NCI-H748 treated with DMSO at 0.1 percent for 48 hours (cell line): ENCODE data around the gene MAGI1.

Experiments
- DNase-seq: peaks from one replicate; lab custom pipeline; 2025; lab: John Stamatoyannopoulos, UW

MAGI1 gene

GRCh38 chr3:66012711-66013110 is 26.0 kb downstream of the MAGI1 start:
- DNase-seq = no peak

DNA sequence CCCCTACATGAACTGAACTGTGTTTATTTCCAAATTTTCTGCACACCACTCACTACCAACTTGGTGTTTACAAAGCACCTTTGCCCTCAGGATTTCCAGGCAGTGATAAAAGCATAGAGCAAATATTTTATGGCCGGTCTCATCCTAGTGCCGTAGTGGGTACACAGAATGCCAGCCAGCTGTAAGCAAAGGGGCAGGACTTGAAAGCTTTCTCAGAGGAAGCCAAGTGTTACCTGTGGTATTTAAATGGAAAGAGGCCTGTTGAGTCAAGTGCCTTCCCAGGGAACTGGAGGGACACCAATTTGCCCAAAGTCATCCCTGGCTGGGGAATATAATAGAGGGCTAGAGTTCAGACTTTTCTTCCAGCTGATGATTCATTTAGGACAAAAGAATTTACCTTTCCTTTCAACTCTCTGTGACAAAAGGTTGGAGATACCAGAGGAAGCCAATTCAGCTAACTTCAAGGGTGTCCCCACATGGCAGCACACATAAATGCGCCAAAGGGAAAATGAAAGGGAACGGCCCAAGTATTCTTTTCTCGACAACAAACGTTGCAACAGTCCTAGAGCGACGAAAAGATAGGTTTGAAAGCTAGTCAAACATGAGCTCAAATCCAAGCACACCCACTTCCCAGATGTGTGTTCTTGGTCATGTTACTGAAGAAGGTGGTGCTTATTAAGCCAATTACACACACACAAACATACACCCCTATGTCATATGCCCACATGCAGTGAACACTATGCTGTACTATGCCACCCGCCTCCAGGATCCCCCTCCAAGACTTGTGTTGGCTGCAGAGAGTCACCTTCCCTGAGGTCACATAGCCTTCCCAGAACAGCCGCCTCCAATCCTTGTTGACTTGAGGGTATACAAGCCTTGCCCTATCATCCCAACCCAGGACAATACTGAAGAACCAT is 27.7 kb downstream of the MAGI1 start:
- DNase-seq = no peak

- no peak for DNase-seq
These were observed 28.4 kb downstream of the MAGI1 start for GRCh38 chr3:66010348-66010738.

DNA sequence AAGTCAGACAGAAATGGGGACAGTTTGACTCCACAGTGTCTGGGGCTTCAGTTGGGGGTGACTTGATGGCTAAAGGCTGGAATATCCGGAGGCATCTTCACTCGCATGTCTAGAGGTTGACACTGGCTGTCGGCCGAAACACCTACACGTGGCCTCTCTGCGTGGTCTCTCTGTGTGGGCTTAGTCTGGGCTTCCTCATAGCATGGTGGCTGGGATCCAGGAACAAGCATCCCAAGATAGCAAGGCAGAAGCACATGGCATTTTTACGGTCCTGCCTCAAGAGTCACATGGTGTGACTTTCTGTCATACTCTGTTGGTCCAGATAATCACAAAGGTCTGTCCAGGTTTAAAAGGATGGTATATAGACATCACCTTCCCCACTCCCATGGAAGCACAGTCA is 34.5 kb downstream of the MAGI1 start:
- no peak for DNase-seq

- DNase-seq = no peak
These were observed 37.1 kb downstream of the MAGI1 start for GRCh38 chr3:66001626-66002025.

GRCh38 chr3:66000506-66000905 is 38.2 kb downstream of the MAGI1 start:
- DNase-seq = peak; percentile 3

DNA sequence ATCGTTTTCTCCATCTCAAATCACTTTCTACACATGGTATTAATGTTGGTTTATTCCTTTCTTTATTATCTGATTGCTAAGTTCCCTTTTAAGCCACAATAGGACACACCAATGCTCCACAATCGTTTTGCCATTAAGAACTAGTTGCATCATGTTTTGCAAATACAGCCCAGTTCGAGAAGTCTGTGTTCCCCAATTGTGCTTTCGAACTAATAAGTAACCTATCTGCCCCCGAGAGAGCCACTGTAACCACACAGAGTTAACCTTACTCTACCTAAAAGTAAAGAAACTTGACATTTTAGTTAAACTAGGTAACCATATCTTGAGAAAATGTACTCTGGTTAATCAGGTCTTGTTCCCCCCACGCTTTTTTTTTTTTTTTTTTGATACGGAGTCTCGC is 39.1 kb downstream of the MAGI1 start:
- no peak for DNase-seq

GRCh38 chr3:65996589-65996988 is 42.1 kb downstream of the MAGI1 start:
- no peak for DNase-seq

GRCh38 chr3:65995515-65995914 is 43.2 kb downstream of the MAGI1 start:
- DNase-seq = no peak

GRCh38 chr3:65995030-65995429 is 43.7 kb downstream of the MAGI1 start:
- DNase-seq = no peak

DNA sequence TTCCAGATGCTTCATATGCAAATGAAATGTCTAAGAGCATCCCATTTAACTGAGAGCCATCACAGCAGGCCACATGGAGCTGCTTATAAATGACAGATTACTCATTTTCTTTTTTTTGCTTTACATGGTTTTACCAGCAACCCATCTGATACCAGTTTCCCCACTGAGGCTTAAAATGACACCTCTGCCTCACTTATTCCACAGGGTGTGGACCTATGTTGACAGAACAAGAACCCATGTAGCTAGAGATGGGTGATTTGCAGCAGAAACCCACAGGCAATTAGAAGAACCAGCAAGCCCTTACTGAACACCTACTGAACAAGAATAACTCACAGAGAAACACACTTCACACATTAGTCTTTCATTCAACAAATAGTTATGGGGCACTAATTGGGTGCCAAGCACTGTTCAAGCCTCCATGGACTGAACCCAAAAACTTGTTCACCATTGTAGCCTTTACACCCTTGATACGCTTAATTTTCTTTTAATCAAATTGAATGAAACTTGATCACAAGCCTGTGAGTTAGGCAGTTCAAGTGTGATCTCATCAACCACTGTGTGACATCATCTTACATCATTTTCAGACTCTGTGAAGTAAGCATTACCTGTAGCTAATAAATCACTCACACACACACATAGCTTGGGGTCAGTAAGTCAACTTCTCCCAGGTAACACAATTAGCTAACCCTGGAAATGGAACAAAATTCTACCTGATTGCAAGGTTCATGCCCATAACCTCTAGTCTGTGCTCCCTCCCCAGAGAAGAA is 45.4 kb downstream of the MAGI1 start:
- DNase-seq = no peak

DNA sequence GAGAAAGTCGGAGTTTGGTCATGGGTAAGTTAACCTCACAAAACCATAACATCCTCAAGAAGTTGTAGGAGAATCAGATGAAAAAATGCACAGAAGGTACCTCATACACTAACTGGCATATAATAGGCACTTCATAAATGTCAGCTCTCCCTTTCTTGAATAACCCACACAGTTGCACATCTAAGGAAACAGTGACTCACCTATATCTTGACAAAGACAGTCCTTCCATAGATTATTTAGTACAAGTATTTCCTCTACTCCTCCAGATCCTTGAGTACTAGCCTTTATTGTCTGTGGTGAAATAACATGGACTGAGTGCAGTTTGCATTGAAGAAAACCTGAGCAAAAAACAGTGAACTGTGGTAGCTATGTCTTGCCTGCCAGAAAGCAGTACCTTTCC is 46.6 kb downstream of the MAGI1 start:
- DNase-seq = no peak

DNA sequence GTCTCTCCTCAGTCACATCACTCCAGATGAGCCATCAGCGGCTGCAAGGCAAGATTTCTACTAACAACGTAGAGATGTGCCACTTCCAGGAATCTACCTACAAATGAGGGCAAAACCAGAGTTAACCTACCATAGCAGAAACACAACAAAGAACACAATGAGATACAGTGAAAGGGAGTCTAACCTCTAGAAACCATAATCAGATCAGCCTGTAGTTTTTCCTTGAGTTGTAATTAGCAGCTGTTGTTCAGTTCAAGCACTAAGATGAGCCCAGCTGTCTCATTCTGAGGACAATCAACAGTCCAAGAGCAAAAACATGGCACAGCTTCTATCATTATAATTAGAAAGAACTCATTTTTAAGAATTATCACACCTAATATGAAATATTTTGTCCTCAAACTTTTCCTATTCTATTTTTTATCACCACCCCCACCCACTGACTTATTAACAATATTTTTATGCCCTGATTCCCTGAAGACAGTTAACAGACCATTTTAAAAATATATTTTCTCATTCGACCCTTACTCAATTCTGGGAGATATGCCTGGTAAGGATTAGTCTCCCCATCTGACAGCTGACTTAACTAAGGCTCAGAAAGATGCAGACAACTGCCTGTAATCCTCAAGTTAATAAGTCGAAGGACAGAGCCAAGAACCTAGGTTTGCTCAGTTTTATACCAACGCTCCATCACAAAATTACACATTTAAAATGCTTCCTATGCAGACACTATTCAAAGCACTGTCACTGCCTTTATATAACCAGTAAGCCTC is 50.1 kb downstream of the MAGI1 start:
- DNase-seq = no peak

GRCh38 chr3:65986285-65986684 is 52.4 kb downstream of the MAGI1 start:
- DNase-seq = no peak

GRCh38 chr3:65984975-65985374 is 53.7 kb downstream of the MAGI1 start:
- DNase-seq = no peak

- no peak for DNase-seq
These were observed 55.6 kb downstream of the MAGI1 start for GRCh38 chr3:65983100-65983499.

GRCh38 chr3:65979731-65980130 is 59.0 kb downstream of the MAGI1 start:
- DNase-seq = no peak

- DNase-seq = no peak
These were observed 59.6 kb downstream of the MAGI1 start for GRCh38 chr3:65979162-65979561.

DNA sequence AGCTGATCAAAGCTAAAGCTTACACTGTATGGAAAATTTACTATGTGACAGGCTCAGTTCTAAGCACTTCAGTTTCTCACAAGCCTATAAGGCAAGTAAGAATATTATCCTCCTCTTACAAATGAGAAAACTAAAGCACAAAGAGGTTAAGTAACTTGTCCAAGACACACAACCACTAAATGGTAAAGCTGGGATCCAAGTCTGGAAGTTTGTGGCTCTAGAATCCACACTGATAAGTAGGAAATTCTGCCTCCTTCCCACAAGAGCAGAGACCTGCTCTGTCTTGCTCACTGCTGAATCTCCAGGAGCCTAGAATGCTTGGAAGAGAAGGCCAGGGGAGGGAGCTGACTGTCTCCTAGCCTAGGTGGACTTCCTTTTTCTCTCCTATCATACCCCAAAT is 60.6 kb downstream of the MAGI1 start:
- no peak for DNase-seq

- DNase-seq = no peak
These were observed 63.7 kb downstream of the MAGI1 start for GRCh38 chr3:65975032-65975431.

DNA sequence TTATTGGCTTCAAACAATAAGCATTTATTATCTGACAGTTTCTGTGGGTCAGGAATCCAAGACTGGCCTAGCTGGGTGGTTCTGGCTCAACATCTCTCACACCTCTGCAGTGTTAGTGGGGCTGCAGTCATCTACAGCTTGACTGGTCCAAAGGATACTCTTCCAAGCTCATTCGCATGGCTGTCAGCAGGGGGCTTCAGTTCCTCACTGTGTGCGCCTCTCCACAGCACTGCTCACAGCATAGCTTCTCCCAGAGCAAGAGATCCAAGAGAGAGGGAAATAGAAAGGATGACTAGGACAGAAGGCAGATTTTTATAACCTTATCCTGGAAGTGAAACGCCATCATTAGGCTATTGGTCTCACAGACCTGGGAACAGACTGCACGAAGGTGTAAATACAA is 64.2 kb downstream of the MAGI1 start:
- DNase-seq = no peak

- DNase-seq = no peak
These were observed 66.0 kb downstream of the MAGI1 start for GRCh38 chr3:65972765-65973164.
